HG03108 (cell line): ENCODE data around the gene TSPYL1.
"Not testable (repeated sequence)": the region's sequence is repeated elsewhere in the genome, so short reads cannot be mapped to it uniquely, and the experiment has no call there.

Source experiments
- ATAC-seq: cut with Tn5 transposase; IDR thresholded peaks from one replicate; pipeline ENCODE4 v1.9.1; 2021; ENCODE audit warnings: moderate library complexity; ENCODE audit not compliant: unreplicated experiment

TSPYL1 gene

GRCh38 chr6:116298973-116299372 lies 19.2 kb upstream of the TSPYL1 start:
- peak; percentile 64 for ATAC-seq

GRCh38 chr6:116298273-116298672 lies 18.5 kb upstream of the TSPYL1 start:
- no peak for ATAC-seq

DNA sequence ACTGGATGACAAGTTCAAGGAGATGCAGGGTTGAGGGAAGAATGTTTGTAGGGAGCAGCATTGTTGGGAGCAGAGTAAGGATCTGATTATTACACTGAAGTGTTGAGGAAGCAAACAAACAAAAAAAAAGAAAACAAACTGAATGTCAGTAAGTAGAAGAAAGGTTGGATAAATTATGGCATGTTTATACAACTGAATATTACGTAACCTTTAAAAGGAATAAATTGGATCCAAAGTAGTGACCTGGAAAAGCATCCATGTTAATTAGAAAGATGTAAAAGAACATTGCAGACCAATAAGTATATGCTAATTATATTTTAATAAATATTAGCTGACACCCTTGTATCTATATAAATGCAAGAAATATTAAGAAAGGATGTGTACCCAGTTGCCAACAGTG lies 12.8 kb upstream of the TSPYL1 start:
- ATAC-seq: no peak

DNA sequence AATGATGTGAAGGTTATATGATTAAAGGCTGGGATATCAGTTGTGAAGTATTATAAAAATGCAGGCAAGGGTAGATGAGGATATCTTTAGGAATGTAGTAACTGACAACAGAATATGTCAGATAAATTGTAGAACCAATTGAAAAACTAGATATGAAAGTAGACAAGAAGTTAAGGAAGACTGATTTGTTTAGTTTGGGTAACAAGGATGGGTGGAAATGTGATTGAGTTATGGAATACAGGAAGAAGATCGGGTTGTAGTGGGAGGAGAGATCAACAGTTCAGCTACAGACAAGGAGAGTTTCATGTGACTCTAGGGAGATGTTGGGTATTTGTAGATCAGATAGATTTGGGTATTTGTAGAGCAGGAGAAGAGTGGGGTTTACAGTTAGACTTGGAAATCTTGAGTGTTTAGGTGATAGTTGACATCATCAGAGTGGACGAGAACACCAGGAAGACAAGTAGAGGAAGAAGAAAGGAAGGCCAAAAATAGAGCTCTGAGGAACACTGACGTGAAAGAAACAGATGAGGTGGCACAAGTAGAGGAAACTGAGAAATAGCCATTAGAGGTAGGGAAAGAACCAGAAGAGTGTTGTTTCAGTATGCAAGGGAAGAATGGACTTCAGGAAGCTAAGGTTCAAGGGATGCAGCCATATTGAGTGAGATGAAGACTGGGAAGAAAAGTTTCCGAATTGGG lies 12.1 kb upstream of the TSPYL1 start:
- ATAC-seq: no peak

DNA sequence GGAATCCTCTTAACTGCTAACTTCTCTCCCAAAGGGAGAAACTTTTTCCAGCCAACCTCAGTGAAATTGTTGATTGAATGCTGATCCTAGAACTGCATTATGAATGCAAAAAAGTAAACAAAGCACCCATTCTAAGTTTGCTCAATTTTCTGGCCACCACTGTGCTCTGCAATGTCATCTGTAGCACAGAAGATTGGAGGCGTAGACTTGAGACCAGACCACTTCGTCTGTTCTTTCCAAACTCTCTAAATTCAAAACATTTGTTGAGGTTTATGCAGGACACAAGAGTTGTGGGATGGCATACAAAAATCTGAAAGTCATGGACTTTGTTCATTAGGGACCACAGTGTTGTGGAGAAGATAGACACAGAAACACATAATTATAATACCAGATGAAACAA lies 11.1 kb upstream of the TSPYL1 start:
- ATAC-seq: no peak

GRCh38 chr6:116289876-116290275 lies 10.1 kb upstream of the TSPYL1 start:
- no peak for ATAC-seq

- ATAC-seq: no peak
These were observed 8.1 kb upstream of the TSPYL1 start for GRCh38 chr6:116287689-116288282.

- ATAC-seq: no peak
These were observed 7.1 kb upstream of the TSPYL1 start for GRCh38 chr6:116286773-116287358.

DNA sequence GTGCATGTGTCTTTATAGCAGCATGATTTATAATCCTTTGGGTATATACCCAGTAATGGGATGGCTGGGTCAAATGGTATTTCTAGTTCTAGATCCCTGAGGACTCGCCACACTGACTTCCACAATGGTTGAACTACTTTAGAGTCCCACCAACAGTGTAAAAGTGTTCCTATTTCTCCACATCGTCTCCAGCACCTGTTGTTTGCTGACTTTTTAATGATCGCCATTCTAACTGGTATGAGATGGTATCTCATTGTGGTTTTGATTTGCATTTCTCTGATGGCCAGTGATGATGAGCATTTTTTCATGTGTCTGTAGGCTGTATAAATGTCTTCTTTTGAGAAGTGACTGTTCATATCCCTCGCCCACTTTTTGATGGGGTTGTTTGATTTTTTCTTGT lies 5.3 kb upstream of the TSPYL1 start:
- not testable (repeated sequence) for ATAC-seq

DNA sequence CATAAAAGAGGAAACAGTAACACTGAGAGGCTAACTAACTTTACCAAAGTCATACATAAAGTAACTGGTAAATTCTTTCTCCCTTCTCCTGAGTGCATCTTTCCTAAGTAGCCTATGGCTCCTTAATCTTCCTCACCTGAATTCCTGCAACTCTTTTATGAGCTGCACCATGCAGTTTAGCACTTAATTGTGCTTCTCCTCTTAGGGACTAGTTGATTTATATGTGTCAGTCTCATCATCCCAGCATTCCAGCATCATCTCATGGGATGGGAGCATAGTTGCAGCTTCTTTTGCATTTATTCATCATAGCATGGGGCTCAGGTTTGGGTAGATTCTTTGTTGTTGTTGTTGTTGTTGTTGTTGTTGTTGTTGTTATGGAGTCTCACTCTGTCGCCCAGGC lies 3.5 kb upstream of the TSPYL1 start:
- no peak for ATAC-seq

GRCh38 chr6:116282698-116283097 lies 3.0 kb upstream of the TSPYL1 start:
- no peak for ATAC-seq

GRCh38 chr6:116280933-116281316 lies 1.2 kb upstream of the TSPYL1 start:
- ATAC-seq: no peak

DNA sequence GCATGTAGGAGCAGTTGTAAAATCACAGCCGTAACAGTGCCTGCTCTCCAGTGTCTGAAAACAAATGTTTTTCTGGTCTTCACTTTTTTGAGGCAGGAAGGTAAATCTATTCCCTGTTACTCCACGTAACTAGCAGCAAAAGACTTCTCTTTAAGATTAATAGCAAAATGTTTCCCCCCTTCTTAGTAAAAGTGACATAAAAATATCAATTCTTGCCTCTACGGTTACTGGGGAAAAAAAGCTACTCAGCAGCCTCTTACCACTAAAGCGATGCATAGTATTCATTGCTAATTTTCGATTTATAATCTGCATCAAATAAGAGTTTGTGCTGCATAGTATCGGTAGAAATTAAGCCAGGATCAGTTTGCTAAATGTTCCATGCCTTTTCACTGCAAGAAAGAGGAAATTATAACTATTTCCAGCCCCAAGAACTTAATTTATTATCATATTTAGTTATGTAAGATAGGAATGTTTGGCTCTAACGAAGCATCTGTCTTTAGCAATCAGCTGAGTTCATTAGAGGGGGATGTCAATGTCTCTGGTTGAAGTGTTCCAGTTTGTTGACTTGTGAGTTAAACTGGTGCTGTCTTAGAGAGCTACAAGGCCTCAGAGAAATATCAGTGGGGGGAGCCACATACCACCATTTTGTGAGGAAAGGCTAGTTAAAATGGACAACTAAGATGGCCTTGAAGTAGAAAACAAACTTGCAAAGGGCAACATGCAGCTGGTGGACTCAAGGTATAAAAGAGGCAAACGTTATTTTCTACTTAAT lies 617 bp upstream of the TSPYL1 start:
- no peak for ATAC-seq

DNA sequence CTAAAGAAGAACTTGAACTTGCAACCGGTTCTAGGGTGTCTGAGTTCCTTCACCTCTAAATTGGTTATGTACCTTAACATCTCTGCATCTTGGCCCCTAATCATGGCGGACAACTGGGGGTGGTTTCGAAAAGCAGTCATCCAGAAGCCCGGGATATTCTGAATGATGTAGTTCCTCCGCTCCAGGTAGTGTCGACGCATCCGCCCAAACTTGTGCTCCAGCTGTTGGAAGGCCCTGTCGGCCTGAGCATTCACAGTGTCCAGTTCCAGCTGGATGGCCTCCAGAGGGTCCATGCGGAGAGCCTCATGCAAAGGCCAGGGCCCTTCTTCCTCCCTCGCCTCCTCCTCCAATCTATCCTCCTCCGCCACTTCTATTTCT lies 887 bp downstream of the TSPYL1 start:
- no peak for ATAC-seq

DNA sequence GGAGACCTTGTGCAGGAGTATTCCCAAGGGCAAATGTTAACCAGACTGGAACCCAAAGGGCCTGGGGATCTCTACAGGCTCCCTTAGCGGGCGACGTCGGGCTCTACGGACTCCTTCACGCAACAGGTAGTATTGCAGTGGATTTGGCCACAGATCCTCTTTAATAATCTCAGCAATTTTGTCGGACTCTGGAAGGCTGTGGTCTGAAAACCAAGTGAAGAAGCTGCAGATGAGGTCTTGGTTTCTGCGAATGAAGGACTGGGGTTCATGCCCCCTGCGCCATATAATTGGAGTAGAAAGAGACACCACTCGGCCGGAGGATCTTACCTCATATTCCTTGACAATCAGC lies 1.3 kb downstream of the TSPYL1 start:
- no peak for ATAC-seq

GRCh38 chr6:116277124-116277523 lies 2.6 kb downstream of the TSPYL1 start:
- no peak for ATAC-seq

DNA sequence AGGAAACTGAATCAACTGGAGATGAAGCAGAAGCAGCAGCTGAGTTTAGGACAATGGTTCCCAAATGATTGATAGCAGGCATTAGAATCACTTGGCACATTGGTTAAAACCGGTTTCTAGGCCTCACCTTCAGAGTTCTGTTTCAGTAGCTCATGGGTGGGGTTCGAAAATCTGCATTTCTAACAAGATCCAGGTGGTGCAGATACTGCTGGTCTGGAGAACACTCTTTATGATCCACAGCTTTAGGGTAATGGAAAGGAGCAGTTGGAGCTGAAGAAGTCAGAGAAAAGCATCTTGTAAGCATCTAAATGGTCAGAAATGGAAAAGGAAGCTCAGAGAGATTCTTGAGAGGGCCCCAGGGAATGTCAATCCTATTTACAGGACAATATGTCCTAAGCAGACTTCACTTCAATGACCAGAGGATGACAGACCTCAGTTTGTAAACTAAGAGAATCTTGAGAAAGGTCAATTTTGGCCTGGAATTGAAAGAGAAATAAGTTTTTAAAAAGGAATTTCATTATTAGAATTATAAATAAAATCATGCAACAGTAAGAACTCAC lies 8.5 kb downstream of the TSPYL1 start:
- ATAC-seq: no peak

DNA sequence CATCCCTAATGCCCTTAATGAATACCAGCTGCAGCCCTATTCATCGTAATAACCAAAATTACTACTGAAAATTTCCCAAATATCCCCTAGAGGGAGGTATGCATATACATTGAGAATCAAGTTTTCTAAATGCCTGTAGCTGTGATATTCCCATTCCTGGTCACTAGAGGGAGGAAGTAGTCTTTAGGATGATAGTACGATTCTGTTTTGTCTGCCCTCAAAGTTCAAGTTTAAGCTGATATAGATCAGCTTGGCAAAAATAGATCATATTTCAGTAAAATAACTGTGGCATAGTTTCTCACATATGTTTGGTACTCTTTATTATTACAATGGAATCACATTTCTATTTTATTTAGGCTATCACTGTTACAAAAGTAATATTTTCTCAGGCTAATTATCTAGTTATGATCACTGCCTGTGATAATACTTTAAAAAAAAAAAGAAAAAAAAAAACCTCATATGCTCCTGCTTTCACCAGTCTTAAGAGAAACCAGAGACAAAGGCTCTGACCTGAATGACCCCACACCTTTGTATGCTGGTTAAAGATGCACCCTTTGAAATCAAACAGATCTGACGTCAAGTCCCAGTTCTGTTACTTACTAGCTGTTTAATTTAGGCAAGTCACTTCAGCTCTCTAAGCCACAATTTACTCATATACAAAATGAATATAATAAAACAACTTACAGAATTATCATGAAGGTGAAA lies 11.0 kb downstream of the TSPYL1 start:
- ATAC-seq: peak; percentile 79

DNA sequence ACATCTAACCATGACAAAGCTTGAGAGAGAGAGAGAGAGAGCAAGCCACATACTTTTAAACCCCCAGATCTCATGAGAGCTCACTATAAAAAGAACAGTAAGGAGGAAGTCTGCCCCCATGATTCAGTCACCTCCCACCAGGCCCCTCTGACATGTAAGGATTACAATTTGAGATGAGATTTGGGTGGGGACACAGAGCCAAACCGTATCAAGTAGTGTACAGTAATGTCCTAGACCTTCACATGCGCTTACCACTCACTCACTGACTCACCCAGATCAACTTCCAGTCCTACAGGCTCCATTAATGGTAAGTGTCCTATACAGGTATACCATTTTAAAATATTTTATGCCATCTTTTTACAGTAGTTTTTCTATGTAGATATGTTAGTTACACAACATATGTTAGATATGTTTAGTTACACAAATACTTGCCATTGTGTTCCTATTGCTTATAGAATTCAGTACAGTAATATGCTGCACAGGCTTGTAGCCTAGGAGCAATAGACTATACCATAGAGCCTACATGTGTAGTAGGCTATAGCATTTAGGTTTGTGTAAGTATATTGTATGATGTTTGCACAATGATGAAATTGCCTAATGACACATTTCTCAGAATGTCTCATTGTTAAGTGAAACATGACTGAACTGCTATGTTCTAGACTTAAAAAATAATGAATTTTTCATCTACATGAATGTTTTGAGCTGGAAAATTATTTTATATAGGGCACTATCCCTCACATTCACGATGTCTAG lies 11.7 kb downstream of the TSPYL1 start:
- no peak for ATAC-seq

DNA sequence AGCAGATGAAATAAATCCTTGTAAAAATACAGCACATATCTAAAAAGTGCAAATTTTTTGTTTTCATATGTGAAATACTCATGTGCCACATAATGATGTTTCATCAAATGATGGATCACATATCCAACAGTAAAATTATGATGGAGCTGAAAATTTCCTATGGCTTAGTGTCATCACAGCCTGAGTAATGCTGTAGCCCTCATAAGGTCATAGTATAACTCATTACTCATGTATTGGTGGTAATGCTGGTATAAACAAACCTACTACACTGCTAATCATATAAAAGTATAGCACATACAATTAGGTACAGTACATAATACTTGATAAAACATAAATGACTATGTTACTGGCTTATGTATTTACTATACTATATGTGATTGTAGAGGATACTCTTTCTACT lies 12.9 kb downstream of the TSPYL1 start:
- no peak for ATAC-seq
